ENCODE measurements around the gene RCHY1.

DNA sequence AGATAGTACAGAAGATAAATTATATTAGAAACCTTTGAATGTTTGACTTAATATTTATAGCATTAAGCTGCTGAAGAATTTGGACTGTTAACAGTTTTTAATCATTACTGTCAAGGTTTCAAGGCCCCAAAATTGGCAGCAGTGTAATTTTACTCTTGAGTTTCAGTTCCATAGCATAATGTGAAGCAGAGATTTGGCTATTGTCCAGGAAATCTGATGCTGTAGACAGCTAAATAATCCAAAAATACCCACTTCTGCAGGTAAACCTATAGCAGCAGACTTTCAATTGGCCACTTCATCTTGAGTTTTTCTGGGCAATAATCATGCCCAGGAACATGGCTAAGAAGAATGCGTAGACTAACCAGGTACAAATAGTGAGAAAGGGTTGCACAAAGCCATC is 85.0 kb downstream of the RCHY1 start:
- no peak for TF ChIP-seq POLR2A (IDR thresholded peaks at IDR 0.05)
- TF ChIP-seq, protein P1, sequence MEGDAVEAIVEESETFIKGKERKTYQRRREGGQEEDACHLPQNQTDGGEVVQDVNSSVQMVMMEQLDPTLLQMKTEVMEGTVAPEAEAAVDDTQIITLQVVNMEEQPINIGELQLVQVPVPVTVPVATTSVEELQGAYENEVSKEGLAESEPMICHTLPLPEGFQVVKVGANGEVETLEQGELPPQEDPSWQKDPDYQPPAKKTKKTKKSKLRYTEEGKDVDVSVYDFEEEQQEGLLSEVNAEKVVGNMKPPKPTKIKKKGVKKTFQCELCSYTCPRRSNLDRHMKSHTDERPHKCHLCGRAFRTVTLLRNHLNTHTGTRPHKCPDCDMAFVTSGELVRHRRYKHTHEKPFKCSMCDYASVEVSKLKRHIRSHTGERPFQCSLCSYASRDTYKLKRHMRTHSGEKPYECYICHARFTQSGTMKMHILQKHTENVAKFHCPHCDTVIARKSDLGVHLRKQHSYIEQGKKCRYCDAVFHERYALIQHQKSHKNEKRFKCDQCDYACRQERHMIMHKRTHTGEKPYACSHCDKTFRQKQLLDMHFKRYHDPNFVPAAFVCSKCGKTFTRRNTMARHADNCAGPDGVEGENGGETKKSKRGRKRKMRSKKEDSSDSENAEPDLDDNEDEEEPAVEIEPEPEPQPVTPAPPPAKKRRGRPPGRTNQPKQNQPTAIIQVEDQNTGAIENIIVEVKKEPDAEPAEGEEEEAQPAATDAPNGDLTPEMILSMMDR (IDR thresholded peaks at IDR 0.05) = no peak
